ENCODE measurements around the gene GBX2.

DNA sequence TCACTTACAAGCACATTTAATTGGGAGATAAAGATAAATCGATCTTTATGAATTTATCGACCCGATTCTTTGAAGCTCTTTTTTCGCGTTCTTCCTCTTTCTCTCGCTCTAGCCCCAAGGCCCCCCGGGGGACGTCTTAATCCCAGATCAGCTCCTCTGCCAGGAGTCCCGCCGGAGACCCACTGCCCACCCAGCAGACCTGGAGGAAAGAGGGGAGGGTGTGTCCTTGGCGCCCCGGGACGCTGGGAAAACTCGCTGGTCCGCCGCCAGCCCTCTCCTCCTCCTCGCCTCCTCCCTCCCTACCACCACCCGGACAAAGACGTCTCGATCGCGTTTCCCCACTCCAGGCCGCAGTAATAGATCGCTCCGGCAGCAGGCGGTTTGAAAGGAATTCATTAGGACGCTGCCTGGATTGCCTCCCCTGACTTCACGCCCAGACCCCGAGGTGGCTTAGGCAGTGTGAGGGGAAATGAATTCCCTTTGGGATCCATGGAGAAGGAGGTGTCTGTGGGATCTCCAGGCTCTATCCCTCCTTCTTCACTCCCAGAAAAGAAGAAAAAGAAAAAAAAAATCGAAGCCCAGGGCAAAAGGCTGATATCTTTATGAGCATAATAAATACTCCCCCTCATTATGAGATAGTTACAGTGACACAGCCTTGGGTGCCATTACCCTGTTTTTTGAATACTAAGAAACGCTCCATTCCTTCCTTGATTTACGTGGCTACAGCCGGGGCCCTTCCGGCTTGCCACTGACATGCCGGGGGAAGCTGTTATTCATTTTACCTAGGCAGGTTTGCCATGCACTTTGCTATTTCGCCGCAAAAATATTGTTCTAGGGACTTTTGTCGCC, 1.8 kb upstream of the GBX2 start:
- TF ChIP-seq POLR2A (IDR thresholded peaks at IDR 0.05), result no peak
- TF ChIP-seq, protein P1, sequence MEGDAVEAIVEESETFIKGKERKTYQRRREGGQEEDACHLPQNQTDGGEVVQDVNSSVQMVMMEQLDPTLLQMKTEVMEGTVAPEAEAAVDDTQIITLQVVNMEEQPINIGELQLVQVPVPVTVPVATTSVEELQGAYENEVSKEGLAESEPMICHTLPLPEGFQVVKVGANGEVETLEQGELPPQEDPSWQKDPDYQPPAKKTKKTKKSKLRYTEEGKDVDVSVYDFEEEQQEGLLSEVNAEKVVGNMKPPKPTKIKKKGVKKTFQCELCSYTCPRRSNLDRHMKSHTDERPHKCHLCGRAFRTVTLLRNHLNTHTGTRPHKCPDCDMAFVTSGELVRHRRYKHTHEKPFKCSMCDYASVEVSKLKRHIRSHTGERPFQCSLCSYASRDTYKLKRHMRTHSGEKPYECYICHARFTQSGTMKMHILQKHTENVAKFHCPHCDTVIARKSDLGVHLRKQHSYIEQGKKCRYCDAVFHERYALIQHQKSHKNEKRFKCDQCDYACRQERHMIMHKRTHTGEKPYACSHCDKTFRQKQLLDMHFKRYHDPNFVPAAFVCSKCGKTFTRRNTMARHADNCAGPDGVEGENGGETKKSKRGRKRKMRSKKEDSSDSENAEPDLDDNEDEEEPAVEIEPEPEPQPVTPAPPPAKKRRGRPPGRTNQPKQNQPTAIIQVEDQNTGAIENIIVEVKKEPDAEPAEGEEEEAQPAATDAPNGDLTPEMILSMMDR (IDR thresholded peaks at IDR 0.05), result no peak

Measured in gastroesophageal sphincter (tissue), 3 donors.